Tibial artery (tissue), 4 donors: ENCODE measurements around the gene DLGAP1.

ENCODE experiments used
- DNase-seq, 2 donors: peaks; one replicate each; pipeline ENCODE4 v3.0.0-alpha.2; 2019
- H3K27ac ChIP-seq, 2 donors: fragments of 200-600 bp; sonication (generic) in 1 of 2; 1 replicate in 1 of 2; 2 replicates in 1 of 2; pipeline ENCODE4 v1.5.1; 2018 to 2019; ENCODE audit warnings: mild to moderate bottlenecking in 1 of 2
- H3K27me3 ChIP-seq, 2 donors: fragments of 200-600 bp; sonication (generic) in 1 of 2; one replicate each; pipeline versions ENCODE4 v1.5.1 to v1.6.0; 2016 to 2019
- H3K36me3 ChIP-seq, 3 donors: fragments of 200-600 bp; sonication (generic) in 2 of 3; one replicate each; pipeline ENCODE4 v1.5.1; 2016 to 2019; ENCODE audit warnings: mild to moderate bottlenecking in 2 of 3
- H3K4me1 ChIP-seq, 4 donors: fragments of 200-600 bp; sonication (generic) in 2 of 4; 1 replicate in 3 of 4; 2 replicates in 1 of 4; pipeline ENCODE4 v1.5.1; 2016 to 2019
- H3K4me3 ChIP-seq, 2 donors: fragments of 200-600 bp; sonication (generic) in 1 of 2; 1 replicate in 1 of 2; 2 replicates in 1 of 2; pipeline ENCODE4 v1.5.1; 2018 to 2019; ENCODE audit warnings: mild to moderate bottlenecking in 2 of 2
- H3K9me3 ChIP-seq, 3 donors: fragments of 200-600 bp; sonication (generic) in 1 of 3; one replicate each; pipeline ENCODE4 v1.5.1; 2016 to 2019
- intact Hi-C: fragments of 100-400 bp; cut with DNase I; formaldehyde crosslinking; loops from one replicate; pipeline ENCODE4 v1.15.0; 2023; ENCODE audit warnings: low total_unique reads
- TF ChIP-seq, protein P1 (sequence below), 2 experiments: fragments of 200-600 bp in 1 of 2; fragments of 450-650 bp in 1 of 2; IDR thresholded peaks; one replicate each; pipeline ENCODE4 v1.5.1; 2017 to 2019; ENCODE audit warnings: antibody characterized with exemption in 2 of 2, mild to moderate bottlenecking in 1 of 2, moderate library complexity in 1 of 2

Gene DLGAP1

DNA sequence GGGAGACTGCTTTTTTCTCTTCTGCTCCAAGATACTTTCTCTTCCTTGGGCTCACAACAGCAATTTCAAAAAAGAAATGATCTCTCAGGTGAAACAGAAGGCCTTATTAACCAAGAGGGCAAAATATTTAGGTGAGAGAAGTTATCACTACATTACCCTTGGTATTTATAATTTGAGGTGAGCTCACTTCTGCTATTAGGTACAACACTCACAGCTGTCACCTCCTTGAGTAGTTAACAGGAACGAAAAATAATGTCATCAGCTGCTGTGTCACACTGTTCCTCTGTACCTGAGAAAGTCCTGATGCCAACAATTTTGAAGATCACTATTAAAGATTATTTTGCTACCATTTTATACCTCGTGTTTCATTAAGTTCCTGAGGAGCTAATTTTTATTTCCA, 205.0 kb downstream of the DLGAP1 start:
- Histone ChIP-seq H3K4me3 (no peak overlapping the region), H3K36me3 (no peaks in the 10 kb centered on the region), H3K27me3 (no peaks in the 10 kb centered on the region), H3K27ac (no peak overlapping the region), H3K9me3 (no peaks in the 10 kb centered on the region), H3K4me1 (no peaks in the 10 kb centered on the region)
- intact Hi-C loops, result no loop called here
- DNase-seq, result no peak
- TF ChIP-seq, protein P1, sequence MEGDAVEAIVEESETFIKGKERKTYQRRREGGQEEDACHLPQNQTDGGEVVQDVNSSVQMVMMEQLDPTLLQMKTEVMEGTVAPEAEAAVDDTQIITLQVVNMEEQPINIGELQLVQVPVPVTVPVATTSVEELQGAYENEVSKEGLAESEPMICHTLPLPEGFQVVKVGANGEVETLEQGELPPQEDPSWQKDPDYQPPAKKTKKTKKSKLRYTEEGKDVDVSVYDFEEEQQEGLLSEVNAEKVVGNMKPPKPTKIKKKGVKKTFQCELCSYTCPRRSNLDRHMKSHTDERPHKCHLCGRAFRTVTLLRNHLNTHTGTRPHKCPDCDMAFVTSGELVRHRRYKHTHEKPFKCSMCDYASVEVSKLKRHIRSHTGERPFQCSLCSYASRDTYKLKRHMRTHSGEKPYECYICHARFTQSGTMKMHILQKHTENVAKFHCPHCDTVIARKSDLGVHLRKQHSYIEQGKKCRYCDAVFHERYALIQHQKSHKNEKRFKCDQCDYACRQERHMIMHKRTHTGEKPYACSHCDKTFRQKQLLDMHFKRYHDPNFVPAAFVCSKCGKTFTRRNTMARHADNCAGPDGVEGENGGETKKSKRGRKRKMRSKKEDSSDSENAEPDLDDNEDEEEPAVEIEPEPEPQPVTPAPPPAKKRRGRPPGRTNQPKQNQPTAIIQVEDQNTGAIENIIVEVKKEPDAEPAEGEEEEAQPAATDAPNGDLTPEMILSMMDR (IDR thresholded peaks at IDR 0.05), result no peak

DNA sequence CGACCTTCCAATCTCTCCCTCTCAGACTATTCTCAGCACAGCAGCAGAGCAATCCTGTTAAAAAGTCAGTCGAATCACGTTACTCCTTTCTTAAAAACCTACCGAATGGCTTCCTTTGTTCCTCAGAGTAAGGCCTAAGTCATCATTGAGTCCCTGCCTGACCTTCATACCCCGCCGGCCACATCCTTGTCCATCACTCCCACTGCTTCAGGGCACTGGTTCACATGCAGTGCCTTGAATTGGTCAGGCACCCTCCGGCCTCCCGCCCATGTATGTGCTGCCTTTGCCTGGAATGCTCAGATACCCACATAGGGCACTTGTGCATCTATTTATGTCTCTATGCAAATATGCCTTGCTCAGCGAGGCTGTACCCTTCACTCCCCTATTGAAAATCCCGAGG, 206.4 kb downstream of the DLGAP1 start:
- no peaks in the 10 kb centered on the region for H3K9me3 ChIP-seq
- H3K4me3 ChIP-seq, result no peak overlapping the region
- intact Hi-C loops, result no loop called here
- H3K4me1 ChIP-seq, result no peaks in the 10 kb centered on the region
- no peaks in the 10 kb centered on the region for H3K27me3 ChIP-seq
- no peaks in the 10 kb centered on the region for H3K36me3 ChIP-seq
- H3K27ac ChIP-seq, result no peak overlapping the region
- no peak for DNase-seq
- TF ChIP-seq, protein P1 (IDR thresholded peaks at IDR 0.05), result no peak

DNA sequence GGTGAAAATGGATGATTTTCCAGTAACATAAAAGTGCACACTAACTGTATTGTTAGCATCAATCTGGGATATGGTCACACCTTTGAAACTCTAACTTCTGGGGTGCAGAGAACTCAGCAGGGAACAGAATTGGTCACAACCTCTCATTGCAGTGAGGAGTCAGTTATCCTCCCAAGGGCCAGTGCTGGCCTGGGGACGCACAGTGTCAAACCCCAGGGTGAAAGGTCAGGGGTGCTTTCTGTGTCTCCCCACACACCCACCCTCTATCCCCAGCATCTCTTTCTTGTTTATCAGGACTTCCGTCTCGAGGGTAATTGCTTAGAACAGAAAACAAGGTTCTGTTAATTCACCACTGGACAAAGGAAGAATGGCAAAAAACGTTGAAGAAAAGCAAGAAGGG, 208.7 kb downstream of the DLGAP1 start:
- DNase-seq, result no peak
- no peaks in the 10 kb centered on the region for H3K36me3 ChIP-seq
- no peak overlapping the region for H3K27ac ChIP-seq
- intact Hi-C loops, result no loop called here
- TF ChIP-seq, protein P1 (IDR thresholded peaks at IDR 0.05), result no peak
- no peak overlapping the region for H3K4me3 ChIP-seq
- no peaks in the 10 kb centered on the region for H3K27me3 ChIP-seq
- no peaks in the 10 kb centered on the region for H3K9me3 ChIP-seq
- no peaks in the 10 kb centered on the region for H3K4me1 ChIP-seq

DNA sequence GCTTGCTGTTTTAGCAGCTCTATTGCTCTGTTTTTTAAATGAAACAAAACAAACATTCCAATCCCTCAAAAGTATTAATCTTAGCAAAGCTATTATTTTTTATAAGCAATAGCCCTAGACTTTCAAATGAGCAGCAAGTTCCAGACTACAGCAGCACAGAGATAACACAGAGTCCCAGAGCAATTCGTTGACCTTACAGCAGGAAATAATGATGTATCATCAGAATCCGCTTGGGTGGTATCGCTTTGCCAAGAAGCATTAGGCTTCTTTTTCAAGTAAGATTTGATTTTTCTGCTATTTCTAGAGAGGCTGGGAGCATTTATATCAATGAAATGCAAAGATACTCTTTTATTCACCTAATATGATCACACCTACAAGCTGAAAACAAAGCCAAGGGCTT, 209.7 kb downstream of the DLGAP1 start:
- no peak for DNase-seq
- TF ChIP-seq, protein P1 (IDR thresholded peaks at IDR 0.05), result no peak
- Histone ChIP-seq H3K9me3 (no peaks in the 10 kb centered on the region), H3K27ac (no peak overlapping the region), H3K27me3 (no peaks in the 10 kb centered on the region), H3K36me3 (no peaks in the 10 kb centered on the region), H3K4me3 (no peak overlapping the region), H3K4me1 (no peaks in the 10 kb centered on the region)
- intact Hi-C loops, result no loop called here

DNA sequence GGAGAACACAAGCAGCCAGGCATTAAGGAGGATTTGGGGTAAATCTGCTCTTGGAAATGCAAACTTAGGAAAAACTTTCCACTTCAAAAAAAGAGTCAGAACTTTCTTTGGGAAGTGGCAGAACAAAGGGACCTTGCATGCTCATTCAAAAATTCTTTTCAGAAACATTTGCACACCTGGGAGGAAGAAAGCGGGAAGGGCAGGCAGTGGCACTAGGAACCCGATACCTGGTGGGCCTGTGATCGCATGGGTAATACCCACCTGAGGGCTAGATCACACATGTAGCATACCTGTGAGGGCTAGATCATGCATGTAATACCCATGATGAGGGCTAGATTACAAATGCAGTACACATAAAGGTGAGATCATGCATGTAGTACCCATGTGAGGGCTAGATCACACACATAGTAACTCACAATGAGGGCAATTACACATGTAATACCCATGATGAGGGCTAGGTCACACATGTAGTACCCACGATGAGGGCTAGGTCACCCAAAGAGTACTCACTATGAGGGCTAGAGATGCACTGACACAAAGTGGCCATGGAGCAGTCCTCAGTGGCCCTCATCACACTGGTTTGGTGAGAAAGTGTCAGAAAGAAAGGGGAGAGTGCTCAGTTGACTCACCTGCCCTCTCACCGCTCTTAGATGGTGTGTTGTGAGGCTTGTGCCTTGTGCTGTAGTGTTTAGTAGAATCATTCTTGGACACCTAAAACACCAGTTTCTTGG, 212.5 kb downstream of the DLGAP1 start:
- Histone ChIP-seq H3K27me3 (no peaks in the 10 kb centered on the region), H3K4me1 (no peaks in the 10 kb centered on the region), H3K9me3 (no peaks in the 10 kb centered on the region), H3K27ac (no peak overlapping the region), H3K4me3 (no peak overlapping the region), H3K36me3 (no peaks in the 10 kb centered on the region)
- TF ChIP-seq, protein P1 (IDR thresholded peaks at IDR 0.05), result no peak
- no peak for DNase-seq
- intact Hi-C loops, result no loop called here
